HT-29 (cell line): ENCODE results near the gene FOXN3. TPM values are rescaled to one million over a fixed set of nuclear protein-coding genes. Genes with fewer than 3 reads are reported as not detected.

Source experiments
- DNase-seq: peaks from one replicate; pipeline ENCODE4 v3.0.0-alpha.2; 2015; ENCODE audit warnings: low spot score
- total RNA-seq: library from RNA; depleted of rRNA; stranded (reverse); fragments of >200 nt; shearing (Covaris generic); gene quantifications from 2 replicates; pipeline ENCODE4 v1.2.3, GENCODE V29; 2014

FOXN3 gene
- total RNA-seq, 1 experiment from 2014 or later: 9.4 TPM

- DNase-seq: no peak
Observed at GRCh38 chr14:89279649-89280232, 137.3 kb downstream of the FOXN3 start.

DNA sequence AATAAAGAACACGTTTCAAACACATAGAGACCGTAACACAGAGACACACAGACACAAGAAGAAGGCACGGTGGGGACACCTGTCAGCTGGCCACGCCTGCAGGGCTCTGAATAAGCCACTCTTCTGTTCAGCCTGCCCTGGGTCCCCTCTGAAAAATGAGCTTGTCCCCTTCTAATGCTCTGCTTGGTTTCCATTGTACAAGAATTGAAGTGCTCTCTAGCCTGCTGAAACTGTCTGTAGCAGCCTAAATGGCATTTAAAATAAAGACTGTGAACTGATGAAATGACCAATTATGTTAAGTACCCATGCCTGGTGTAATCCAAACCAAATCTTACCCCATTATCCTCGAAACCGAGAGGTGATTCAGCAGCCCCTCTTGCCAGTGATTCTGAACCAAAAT lies 139.8 kb downstream of the FOXN3 start:
- DNase-seq: no peak

DNA sequence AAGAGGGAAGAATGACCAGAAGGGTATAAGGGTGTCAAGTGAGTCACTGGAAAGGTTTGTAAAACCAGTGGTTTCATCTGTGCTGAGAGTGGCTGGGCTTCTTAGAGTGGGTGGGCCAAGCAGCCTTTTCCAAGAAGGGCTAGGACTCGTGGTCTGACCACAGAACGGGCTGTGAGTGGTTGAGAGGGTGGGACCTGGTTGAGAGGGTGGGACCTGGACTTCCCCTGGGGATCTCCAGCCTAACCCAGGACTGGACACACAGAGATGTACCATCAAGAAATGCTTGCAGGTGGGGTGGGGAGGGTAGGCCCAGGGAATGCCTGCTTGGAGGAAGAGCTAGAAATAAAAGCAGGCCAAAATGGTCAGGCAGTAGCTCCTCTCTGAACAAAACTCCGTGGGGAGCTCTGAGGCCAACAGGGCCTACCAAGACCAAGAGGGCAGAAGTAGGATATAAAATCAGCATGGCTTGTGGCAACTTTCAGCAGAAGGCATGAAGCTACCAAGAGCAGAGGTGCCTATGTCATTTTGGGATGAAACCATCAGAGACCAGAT lies 140.5 kb downstream of the FOXN3 start:
- no peak for DNase-seq

DNA sequence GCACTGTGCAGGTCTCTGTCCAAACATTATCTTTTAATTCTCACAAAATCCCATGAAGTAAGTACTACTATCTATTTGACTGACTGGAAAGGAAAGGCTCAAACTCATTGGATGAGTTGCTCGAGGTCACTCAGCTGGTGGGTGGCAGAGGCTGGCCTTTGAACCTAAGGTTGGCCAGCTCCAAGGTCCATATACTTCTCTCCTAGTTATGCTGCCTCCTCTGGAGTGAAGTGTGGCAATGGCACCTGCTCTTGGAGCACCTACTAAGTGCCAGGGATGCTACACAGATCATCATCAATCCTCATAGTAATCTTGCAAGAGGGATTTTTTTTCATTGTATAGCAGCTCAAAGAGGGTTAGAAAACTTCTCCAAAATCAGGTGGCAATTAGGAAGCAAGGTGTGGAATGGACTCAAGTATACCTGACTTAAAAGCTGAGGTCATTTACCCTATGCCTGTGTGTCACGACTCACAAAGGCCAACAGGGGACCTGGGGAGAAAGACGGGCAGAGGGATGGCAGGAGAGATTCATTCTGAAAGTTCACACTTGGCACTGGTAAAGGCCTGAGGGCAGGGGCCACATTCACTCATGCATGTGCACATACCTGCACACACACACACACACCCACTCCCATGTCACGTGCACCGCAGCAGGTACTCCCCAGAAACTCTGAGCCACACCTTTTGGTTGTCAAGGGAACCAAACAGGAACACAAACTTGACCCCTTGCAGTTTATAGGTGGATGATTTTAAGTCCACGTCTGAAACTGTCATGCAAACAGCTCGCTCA lies 146.4 kb downstream of the FOXN3 start:
- peak; percentile 43 for DNase-seq

DNA sequence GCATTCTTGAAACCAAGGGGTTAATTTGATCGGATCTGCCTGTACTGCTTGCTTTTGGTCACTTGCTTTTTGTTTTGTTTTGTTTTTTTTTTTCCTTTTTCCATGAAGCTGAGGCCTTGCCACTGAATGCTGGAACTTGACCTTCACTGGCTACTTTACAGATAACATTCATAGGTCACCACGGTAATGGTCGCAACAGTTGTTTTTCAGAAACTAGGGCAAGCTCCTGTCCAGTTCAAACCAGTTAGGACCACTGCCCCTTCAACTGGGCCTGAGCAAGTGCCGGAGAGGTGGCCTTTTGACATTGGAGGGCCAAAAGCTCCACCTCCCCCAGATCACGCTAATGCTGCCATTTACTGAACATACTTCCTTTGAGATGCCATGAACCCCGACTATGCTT lies 147.6 kb downstream of the FOXN3 start:
- no peak for DNase-seq

- no peak for DNase-seq
Observed at GRCh38 chr14:89268514-89268913, 148.5 kb downstream of the FOXN3 start.

DNA sequence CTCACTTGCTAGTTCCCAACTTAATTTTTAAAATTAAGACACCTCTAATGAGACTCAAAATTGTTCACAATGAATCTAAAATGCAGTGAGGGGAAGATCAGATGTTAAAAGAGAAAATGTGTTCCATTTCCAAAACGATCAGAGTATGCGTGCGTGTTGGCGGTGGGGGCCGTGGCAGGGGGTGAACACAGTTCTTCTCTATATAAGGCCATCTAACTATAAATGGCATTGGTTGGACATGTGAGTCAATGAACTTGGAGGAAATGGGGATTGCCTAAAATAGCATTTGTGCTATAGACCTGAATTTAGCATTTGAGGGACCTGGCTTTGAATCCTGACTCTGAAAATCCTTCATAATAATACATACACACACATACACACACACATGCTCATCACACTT lies 149.4 kb downstream of the FOXN3 start:
- DNase-seq: no peak

DNA sequence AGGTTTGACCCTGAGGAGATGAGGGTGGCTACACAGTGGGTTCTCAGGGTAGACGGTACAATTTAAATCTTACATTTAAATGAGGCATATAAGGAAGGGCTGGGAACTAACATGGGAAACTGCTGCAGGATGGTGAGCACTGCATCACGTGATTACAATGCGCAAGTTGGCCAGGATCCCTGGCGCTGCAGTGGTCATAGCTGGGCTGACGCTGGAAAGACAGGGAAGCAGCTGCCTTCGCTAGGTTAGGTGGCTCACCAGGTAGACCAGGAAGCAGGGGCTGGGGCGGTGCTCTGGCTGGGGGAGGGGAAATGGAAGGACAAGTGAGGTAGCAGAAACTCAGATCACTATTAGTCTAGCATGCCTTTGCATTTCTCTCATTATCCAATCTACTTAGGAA lies 149.9 kb downstream of the FOXN3 start:
- DNase-seq: no peak

- no peak for DNase-seq
Observed at GRCh38 chr14:89266754-89267153, 150.3 kb downstream of the FOXN3 start.

GRCh38 chr14:89265234-89265633 lies 151.8 kb downstream of the FOXN3 start:
- DNase-seq: no peak

- no peak for DNase-seq
Observed at GRCh38 chr14:89264196-89264800, 152.7 kb downstream of the FOXN3 start.

GRCh38 chr14:89262041-89262440 lies 155.0 kb downstream of the FOXN3 start:
- DNase-seq: no peak

DNA sequence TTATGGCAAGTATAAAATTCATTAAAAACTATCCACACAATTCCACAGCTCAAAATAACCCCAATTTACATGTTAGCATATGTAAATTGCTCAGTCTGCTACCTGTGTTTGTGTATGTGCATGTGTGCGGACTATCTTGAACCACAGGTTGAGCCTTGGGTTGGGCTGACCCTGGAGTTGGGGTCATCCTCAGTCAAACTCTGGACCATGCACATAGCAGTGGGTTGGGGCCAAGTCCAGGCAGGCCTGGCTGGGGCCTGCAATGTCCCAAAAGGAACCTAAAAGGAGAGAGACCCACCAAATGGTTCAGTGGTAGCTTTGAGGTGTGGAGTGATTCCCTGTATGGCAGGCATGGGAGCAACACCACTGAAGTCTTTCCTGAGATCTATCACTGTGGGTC lies 156.1 kb downstream of the FOXN3 start:
- DNase-seq: no peak

DNA sequence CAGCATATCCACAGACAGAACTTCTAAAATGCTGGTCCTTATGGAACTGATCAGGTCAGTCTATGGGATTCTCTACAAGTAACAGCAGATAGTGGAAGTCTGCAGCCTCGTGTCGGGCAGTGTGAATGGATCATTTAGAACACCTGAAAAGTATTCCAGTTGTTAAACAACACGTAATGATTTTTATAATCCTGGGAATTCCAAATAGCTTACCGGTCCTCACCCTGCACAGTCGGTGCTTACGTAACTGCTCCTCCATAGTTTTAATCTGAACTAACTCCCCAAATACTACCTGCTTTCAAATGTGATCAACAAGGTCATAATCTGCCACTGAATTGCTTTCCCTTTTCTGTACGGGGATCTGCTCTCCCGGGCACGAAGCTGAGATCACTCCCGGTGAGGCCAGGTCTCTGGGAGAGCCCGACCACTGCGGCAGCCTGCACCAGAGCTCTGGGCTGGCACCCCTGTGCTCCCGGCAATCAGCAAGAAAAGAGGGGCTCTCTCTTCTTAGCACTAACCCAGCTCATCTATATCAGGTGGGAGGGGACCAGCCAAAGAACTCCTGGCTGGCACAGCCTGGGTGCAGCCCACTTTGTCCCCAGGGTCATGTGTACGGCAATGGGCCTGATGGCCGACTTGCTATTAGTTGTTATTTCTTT lies 157.0 kb downstream of the FOXN3 start:
- no peak for DNase-seq

- DNase-seq: no peak
Observed at GRCh38 chr14:89258728-89259273, 158.2 kb downstream of the FOXN3 start.

DNA sequence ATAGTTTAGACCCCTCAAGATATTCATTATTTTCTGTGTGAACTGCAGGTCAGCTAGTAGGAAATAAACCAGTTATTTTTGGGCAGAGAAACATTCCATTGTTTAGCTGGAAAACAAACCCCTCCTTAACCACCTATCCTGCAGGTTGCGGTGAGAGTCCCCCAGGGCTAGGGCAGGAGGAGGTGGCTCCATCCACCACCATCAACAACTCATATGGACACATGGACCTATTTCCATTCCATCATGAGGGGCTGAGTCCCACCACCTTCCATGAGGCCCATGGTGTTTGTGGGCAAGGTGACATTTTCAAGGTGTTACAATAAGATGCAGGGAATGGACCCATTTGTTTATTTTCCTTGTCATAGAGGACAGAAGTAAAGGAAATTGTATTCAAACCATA lies 160.1 kb downstream of the FOXN3 start:
- no peak for DNase-seq

- no peak for DNase-seq
Observed at GRCh38 chr14:89256283-89256682, 160.8 kb downstream of the FOXN3 start.

- DNase-seq: no peak
Observed at GRCh38 chr14:89255852-89256251, 161.2 kb downstream of the FOXN3 start.

DNA sequence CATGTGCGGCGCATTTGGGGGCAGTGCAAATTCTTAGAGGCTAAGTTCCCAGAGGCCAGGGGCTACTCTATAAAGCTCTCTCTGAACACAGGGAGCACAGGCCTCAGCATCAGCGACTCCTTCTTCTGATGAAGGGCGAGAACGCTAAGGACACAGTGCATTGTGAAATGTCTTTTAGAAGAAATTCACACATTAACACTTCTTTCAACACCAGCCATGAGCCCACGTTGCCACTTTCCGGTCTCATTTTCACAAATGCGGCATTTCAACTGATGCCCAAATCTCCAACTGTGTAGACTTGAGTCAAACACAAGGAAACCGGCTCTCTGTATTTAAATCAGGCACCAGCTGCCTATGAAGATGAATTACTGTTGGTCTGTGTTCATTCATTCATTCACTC lies 162.0 kb downstream of the FOXN3 start:
- no peak for DNase-seq

DNA sequence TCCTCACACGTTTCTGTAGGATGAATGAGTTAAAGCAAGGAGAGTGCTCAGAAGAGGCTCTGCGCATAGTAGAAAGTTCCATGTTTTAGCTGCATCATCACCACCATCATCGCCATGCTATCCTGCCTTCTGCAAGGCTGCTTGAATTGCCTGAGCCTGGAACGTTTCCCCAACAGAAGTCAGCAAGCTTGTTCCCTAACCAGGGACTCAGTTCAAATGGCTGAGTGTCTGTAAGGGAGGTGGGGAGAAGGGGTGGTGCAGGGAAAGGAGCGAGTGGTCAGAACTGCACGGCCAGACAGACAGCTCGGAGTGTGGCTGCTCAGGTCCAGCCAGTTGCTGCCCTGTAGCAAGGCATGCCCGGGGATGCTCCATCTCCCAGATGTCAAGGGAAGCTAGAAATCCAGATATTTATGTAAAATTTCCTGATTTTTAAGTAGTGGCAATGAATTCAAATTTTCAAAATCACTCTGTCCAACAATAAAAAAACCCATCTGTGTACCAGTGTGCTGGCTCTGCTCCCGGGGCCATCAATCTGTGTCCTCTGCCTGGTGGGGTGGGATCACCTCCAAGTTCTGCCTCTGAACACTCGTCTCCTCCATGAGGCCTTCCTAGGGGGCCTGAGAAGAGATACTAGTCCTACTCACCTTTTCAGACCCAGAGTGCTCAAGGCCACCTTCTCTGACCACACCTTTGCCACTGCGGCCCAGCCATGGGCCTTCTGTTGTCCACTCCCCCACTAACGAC lies 162.7 kb downstream of the FOXN3 start:
- DNase-seq: no peak

- DNase-seq: no peak
Observed at GRCh38 chr14:89252887-89253532, 164.0 kb downstream of the FOXN3 start.
